Measurements from ENCODE around the gene NOD2.

DNA sequence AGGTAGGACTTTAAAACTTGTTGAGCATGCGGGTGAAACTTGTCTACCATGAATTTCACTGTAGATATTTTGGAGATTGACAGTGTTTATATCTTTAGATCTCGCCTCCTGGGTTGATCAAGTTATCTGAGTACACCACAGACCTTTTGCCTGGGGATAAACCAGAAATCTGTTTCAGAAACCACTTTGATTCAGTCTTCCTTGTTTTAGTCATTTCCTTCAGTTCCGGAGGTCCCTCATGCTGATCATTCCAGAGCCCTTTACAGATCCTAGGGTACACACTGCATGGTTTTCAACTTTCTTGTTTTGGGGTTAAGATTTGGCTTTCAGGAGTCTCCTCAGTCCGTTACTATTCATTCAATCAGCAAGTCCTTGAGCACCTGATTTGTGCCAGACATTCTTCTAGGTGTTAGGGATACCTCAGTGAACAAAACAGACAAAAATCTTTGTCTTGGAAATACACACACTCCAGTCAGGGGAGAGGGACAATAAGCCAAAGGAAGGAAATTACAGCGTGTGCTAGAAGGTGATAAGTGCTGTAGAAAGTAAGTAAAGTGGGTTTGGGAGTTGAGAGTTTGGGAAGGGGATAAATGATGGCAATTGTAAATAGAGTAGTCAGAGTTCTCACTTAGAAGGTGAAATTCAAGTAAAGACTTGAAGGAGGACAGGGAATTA, 12.2 kb downstream of the NOD2 start:
- TF ChIP-seq, protein P1, sequence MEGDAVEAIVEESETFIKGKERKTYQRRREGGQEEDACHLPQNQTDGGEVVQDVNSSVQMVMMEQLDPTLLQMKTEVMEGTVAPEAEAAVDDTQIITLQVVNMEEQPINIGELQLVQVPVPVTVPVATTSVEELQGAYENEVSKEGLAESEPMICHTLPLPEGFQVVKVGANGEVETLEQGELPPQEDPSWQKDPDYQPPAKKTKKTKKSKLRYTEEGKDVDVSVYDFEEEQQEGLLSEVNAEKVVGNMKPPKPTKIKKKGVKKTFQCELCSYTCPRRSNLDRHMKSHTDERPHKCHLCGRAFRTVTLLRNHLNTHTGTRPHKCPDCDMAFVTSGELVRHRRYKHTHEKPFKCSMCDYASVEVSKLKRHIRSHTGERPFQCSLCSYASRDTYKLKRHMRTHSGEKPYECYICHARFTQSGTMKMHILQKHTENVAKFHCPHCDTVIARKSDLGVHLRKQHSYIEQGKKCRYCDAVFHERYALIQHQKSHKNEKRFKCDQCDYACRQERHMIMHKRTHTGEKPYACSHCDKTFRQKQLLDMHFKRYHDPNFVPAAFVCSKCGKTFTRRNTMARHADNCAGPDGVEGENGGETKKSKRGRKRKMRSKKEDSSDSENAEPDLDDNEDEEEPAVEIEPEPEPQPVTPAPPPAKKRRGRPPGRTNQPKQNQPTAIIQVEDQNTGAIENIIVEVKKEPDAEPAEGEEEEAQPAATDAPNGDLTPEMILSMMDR (IDR thresholded peaks at IDR 0.05): no peak
- TF ChIP-seq POLR2A (IDR thresholded peaks at IDR 0.05): no peak

Measured in uterus (tissue), 2 donors.